Neural progenitor cell (in vitro differentiated cells): Measurements from ENCODE around the gene SEL1L3. TPM values are rescaled to one million over a fixed set of nuclear protein-coding genes. Genes with fewer than 3 reads are reported as not detected.

Experiments used
- DNase-seq: peaks from one replicate; pipeline ENCODE4 v3.0.0-alpha.2; 2016; ENCODE audit warnings: low spot score
- H2AFZ ChIP-seq: fragments of 200-600 bp; sonication (generic); replicated peaks from 2 replicates; pipeline ENCODE4 v1.6.1; 2016; ENCODE audit warnings: antibody characterized with exemption
- H3F3A ChIP-seq: fragments of 200-600 bp; sonication (generic); 2 replicates; pipeline ENCODE4 v1.6.1; 2016; ENCODE audit warnings: antibody characterized with exemption, low read depth
- H3K27ac ChIP-seq: fragments of 200-600 bp; sonication (generic); 2 replicates; pipeline ENCODE4 v1.5.1; 2016; ENCODE audit warnings: mild to moderate bottlenecking
- H3K27me3 ChIP-seq: fragments of 200-600 bp; sonication (generic); 2 replicates; pipeline ENCODE4 v1.6.1; 2016; ENCODE audit warnings: mild to moderate bottlenecking, moderate library complexity
- H3K36me3 ChIP-seq: fragments of 200-600 bp; sonication (generic); 2 replicates; pipeline ENCODE4 v1.5.1; 2016
- H3K4me1 ChIP-seq: fragments of 200-600 bp; sonication (generic); 2 replicates; pipeline ENCODE4 v1.6.1; 2016; ENCODE audit warnings: mixed run types
- H3K4me2 ChIP-seq: fragments of 200-600 bp; sonication (generic); 2 replicates; pipeline ENCODE4 v1.6.1; 2016
- H3K4me3 ChIP-seq: fragments of 200-600 bp; sonication (generic); 2 replicates; pipeline ENCODE4 v1.5.1; 2016
- H3K79me2 ChIP-seq: fragments of 200-600 bp; sonication (generic); 2 replicates; pipeline ENCODE4 v1.6.1; 2016; ENCODE audit warnings: low read depth
- H3K9ac ChIP-seq: fragments of 200-600 bp; sonication (generic); 2 replicates; pipeline ENCODE4 v1.6.1; 2016
- H3K9me3 ChIP-seq: fragments of 200-600 bp; sonication (generic); 2 replicates; pipeline ENCODE4 v1.5.1; 2016; ENCODE audit warnings: low read depth
- H4K20me1 ChIP-seq: fragments of 200-600 bp; sonication (generic); 2 replicates; pipeline ENCODE4 v1.6.1; 2016; ENCODE audit warnings: low read depth
- H3K27ac Mint-ChIP-seq: 3 replicates; pipeline ENCODE4 v1.8.0; 2021; ENCODE audit warnings: mixed read lengths
- H3K27me3 Mint-ChIP-seq: 2 replicates; pipeline ENCODE4 v1.8.0; 2022; ENCODE audit warnings: low read depth, mild to moderate bottlenecking, inconsistent platforms, moderate library complexity, mixed read lengths; ENCODE audit not compliant: insufficient read depth
- H3K36me3 Mint-ChIP-seq: 3 replicates; pipeline ENCODE4 v1.8.0; 2021; ENCODE audit warnings: mixed read lengths
- H3K4me1 Mint-ChIP-seq: 3 replicates; pipeline ENCODE4 v1.8.0; 2021; ENCODE audit warnings: mixed read lengths
- H3K4me3 Mint-ChIP-seq: 3 replicates; pipeline ENCODE4 v1.8.0; 2021; ENCODE audit warnings: mild to moderate bottlenecking, moderate library complexity, mixed read lengths
- H3K9me3 Mint-ChIP-seq: 3 replicates; pipeline ENCODE4 v1.8.0; 2020; ENCODE audit warnings: mixed read lengths
- EZH2 ChIP-seq: fragments of 200-600 bp; sonication (generic); IDR thresholded peaks from 2 replicates; pipeline ENCODE4 v1.6.1; 2017; ENCODE audit warnings: antibody characterized with exemption, mild to moderate bottlenecking, moderate library complexity
- EZH2phosphoT487 ChIP-seq: fragments of 200-600 bp; sonication (generic); IDR thresholded peaks from 2 replicates; pipeline ENCODE4 v1.6.1; 2017; ENCODE audit warnings: antibody characterized with exemption
- total RNA-seq: library from RNA; depleted of rRNA; stranded (reverse); fragments of >200 nt; gene quantifications from 2 replicates; pipeline ENCODE4 v1.2.3, GENCODE V29; 2015; ENCODE audit warnings: low replicate concordance
- TF ChIP-seq, protein P1 (sequence below): fragments of 200-600 bp; sonication (generic); IDR thresholded peaks from 2 replicates; pipeline ENCODE4 v1.5.1; 2017; ENCODE audit warnings: antibody characterized with exemption, mild to moderate bottlenecking

The SEL1L3 gene
- total RNA-seq, 1 donor from 2014 or later = 87.2 TPM

GRCh38 chr4:25863831-25864418, 1.1 kb upstream of the SEL1L3 start:
- H3K36me3 Mint-ChIP-seq = no peaks in the 10 kb centered on the region
- H2AFZ ChIP-seq = peak overlapping the region; percentile 71
- H3K27ac ChIP-seq = no peak overlapping the region

GRCh38 chr4:25863347-25863784, 578 bp upstream of the SEL1L3 start:
- H3K9me3 ChIP-seq = no peaks in the 10 kb centered on the region
- DNase-seq = peak; percentile 47
- peak overlapping the region; percentile 96 for H3K4me2 ChIP-seq
- no peaks in the 10 kb centered on the region for H3K9me3 Mint-ChIP-seq
- no peak overlapping the region for H3K27ac Mint-ChIP-seq
- H3K27ac ChIP-seq = no peak overlapping the region
- H3K4me1 ChIP-seq = peaks cover 31% of the 10 kb centered on the region
- peaks cover 26% of the 10 kb centered on the region for H3K79me2 ChIP-seq
- H3K9ac ChIP-seq = no peak overlapping the region
- peak overlapping the region; percentile 71 for H2AFZ ChIP-seq
- peaks cover 25% of the 10 kb centered on the region for H3F3A ChIP-seq
- peaks cover under 1% of the 10 kb centered on the region for H3K36me3 Mint-ChIP-seq
- peaks cover 8% of the 10 kb centered on the region for H4K20me1 ChIP-seq
- peak; percentile 33 for TF ChIP-seq EZH2phosphoT487
- TF ChIP-seq EZH2 = no peak
- TF ChIP-seq, protein P1, sequence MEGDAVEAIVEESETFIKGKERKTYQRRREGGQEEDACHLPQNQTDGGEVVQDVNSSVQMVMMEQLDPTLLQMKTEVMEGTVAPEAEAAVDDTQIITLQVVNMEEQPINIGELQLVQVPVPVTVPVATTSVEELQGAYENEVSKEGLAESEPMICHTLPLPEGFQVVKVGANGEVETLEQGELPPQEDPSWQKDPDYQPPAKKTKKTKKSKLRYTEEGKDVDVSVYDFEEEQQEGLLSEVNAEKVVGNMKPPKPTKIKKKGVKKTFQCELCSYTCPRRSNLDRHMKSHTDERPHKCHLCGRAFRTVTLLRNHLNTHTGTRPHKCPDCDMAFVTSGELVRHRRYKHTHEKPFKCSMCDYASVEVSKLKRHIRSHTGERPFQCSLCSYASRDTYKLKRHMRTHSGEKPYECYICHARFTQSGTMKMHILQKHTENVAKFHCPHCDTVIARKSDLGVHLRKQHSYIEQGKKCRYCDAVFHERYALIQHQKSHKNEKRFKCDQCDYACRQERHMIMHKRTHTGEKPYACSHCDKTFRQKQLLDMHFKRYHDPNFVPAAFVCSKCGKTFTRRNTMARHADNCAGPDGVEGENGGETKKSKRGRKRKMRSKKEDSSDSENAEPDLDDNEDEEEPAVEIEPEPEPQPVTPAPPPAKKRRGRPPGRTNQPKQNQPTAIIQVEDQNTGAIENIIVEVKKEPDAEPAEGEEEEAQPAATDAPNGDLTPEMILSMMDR = peak; percentile 64
- peaks cover 24% of the 10 kb centered on the region for H3K27me3 ChIP-seq
- peak overlapping the region; percentile 94 for H3K4me3 ChIP-seq
- peaks cover 8% of the 10 kb centered on the region for H3K27me3 Mint-ChIP-seq
- peak overlapping the region; percentile 87 for H3K4me3 Mint-ChIP-seq
- no peaks in the 10 kb centered on the region for H3K36me3 ChIP-seq
- H3K4me1 Mint-ChIP-seq = peaks cover 27% of the 10 kb centered on the region

More at GRCh38 chr4:25863831-25864418, 1.1 kb upstream of the SEL1L3 start:
- H3K4me1 ChIP-seq = peaks cover 31% of the 10 kb centered on the region
- H3K4me1 Mint-ChIP-seq = peaks cover 24% of the 10 kb centered on the region
- H3K27me3 Mint-ChIP-seq = peaks cover 8% of the 10 kb centered on the region
- H3K4me3 Mint-ChIP-seq = peak overlapping the region; percentile 87
- H3K36me3 ChIP-seq = no peaks in the 10 kb centered on the region
- H3K27me3 ChIP-seq = peaks cover 24% of the 10 kb centered on the region
- no peak overlapping the region for H3K27ac Mint-ChIP-seq
- peak overlapping the region; percentile 96 for H3K4me2 ChIP-seq
- H4K20me1 ChIP-seq = peaks cover 8% of the 10 kb centered on the region
- peaks cover 26% of the 10 kb centered on the region for H3K79me2 ChIP-seq
- H3K9me3 Mint-ChIP-seq = no peaks in the 10 kb centered on the region
- no peaks in the 10 kb centered on the region for H3K9me3 ChIP-seq
- peaks cover 25% of the 10 kb centered on the region for H3F3A ChIP-seq
- H3K9ac ChIP-seq = no peak overlapping the region
- H3K4me3 ChIP-seq = peak overlapping the region; percentile 94
- DNase-seq = peak; percentile 56
- TF ChIP-seq EZH2 = peak; percentile 69
- peak; percentile 22 for TF ChIP-seq EZH2phosphoT487
- TF ChIP-seq, protein P1 = no peak

GRCh38 chr4:25861951-25862410, 807 bp downstream of the SEL1L3 start:
- no peak overlapping the region for H3K9ac ChIP-seq
- peak overlapping the region; percentile 96 for H3K4me2 ChIP-seq
- H3K4me3 ChIP-seq = peak overlapping the region; percentile 94
- H3K27me3 Mint-ChIP-seq = peaks cover 8% of the 10 kb centered on the region
- H4K20me1 ChIP-seq = peaks cover 8% of the 10 kb centered on the region
- no peaks in the 10 kb centered on the region for H3K36me3 ChIP-seq
- H3K79me2 ChIP-seq = peaks cover 36% of the 10 kb centered on the region
- peak overlapping the region; percentile 85 for H2AFZ ChIP-seq
- H3K9me3 ChIP-seq = no peaks in the 10 kb centered on the region
- peak overlapping the region; percentile 65 for H3K27ac Mint-ChIP-seq
- H3F3A ChIP-seq = peaks cover 25% of the 10 kb centered on the region
- H3K4me1 ChIP-seq = peaks cover 31% of the 10 kb centered on the region
- H3K4me1 Mint-ChIP-seq = peaks cover 31% of the 10 kb centered on the region
- peaks cover 2% of the 10 kb centered on the region for H3K36me3 Mint-ChIP-seq
- no peaks in the 10 kb centered on the region for H3K9me3 Mint-ChIP-seq
- peak; percentile 55 for DNase-seq
- H3K4me3 Mint-ChIP-seq = peak overlapping the region; percentile 94
- no peak overlapping the region for H3K27ac ChIP-seq
- TF ChIP-seq EZH2 (no peak), EZH2phosphoT487 (no peak)
- TF ChIP-seq, protein P1 = no peak
- peaks cover 24% of the 10 kb centered on the region for H3K27me3 ChIP-seq
